ENCODE measurements around the gene PNPLA2.
A peak's percentile ranks its signal among the peaks of the same experiment; 100 is the strongest.

The PNPLA2 gene

DNA sequence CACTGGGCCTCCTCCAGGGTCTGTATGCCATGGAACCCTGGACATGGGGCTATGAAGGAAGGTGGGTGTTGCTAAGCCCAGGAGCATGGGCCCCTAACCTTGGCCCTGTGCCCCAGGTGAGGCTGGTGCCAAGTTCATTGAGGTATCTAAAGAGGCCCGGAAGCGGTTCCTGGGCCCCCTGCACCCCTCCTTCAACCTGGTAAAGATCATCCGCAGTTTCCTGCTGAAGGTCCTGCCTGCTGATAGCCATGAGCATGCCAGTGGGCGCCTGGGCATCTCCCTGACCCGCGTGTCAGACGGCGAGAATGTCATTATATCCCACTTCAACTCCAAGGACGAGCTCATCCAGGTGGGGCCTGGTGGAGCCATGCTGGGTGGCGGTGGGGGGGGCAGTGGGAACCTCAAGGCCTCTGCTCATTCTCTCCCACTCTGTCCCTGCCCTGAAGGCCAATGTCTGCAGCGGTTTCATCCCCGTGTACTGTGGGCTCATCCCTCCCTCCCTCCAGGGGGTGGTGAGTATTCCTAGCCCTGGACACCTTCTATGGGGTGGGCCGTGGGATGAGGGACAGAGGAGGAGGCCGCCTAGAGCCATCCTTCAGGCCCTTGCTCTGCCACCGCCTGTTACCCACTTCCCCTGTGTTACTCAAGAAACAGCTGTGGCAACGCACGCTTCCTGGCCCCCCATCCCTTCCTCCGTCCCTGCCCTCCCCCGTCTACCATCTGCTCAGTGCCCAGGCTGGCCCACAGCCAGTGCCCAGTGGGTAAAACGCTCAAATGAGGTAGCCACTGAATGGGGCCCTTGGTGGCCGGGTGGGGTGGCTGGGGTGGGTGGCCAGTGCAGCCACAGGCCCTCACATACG, 3.0 kb downstream of the PNPLA2 start:
- peaks cover 9% of the 10 kb centered on the region for H3K36me3 ChIP-seq (ENCODE audit: control insufficient read depth, insufficient read depth, low read length)
- WGBS, 2 experiments = 94% methylated on average over 22 of the region's 22 CpGs
- H3K9me3 ChIP-seq (ENCODE audit: control insufficient read depth, low read length) = no peaks in the 10 kb centered on the region
- peaks cover 13% of the 10 kb centered on the region for H3K27me3 ChIP-seq (ENCODE audit: control insufficient read depth, insufficient read depth, low read length, poor library complexity, severe bottlenecking)
- H3K27ac ChIP-seq (ENCODE audit: insufficient read depth, low read depth, low read length, poor library complexity, severe bottlenecking) = no peak overlapping the region
- no peak overlapping the region for H3K4me3 ChIP-seq (ENCODE audit: insufficient read depth, low read depth, low read length)
- H3K4me1 ChIP-seq (ENCODE audit: control insufficient read depth, insufficient read depth, low read length) = peaks cover 12% of the 10 kb centered on the region

DNA sequence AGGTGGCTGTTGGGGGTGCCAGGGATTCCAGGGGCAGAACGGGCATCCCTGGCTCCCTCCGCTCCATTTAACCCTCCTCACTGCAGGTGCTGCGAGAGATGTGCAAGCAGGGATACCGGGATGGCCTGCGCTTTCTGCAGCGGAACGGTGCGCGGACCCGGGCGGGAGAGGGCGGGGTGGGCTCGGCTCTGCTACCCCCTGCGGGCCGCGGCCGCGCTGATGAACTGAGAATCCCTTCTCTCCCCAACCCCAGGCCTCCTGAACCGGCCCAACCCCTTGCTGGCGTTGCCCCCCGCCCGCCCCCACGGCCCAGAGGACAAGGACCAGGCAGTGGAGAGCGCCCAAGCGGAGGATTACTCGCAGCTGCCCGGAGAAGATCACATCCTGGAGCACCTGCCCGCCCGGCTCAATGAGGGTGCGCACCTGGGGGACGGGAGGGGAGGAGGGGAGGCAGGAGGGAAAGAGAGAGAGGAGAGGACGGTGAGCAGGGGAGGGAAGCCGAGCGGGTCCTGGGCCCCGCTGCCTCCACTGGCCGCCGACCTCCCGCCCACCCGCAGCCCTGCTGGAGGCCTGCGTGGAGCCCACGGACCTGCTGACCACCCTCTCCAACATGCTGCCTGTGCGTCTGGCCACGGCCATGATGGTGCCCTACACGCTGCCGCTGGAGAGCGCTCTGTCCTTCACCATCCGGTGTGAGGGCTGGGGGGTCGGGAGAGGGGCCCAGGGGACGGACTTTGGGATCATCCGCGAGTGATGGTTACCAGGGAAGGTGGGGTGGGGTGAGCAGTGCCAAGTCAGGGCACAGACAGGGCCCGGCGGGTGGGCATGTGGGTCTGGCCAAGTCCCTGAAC, 5.0 kb downstream of the PNPLA2 start:
- Histone ChIP-seq H3K36me3 (ENCODE audit: control insufficient read depth, insufficient read depth, low read length) (peaks cover 9% of the 10 kb centered on the region), H3K4me3 (ENCODE audit: insufficient read depth, low read depth, low read length) (no peak overlapping the region), H3K27ac (ENCODE audit: insufficient read depth, low read depth, low read length, poor library complexity, severe bottlenecking) (no peak overlapping the region), H3K9me3 (ENCODE audit: control insufficient read depth, low read length) (no peaks in the 10 kb centered on the region), H3K27me3 (ENCODE audit: control insufficient read depth, insufficient read depth, low read length, poor library complexity, severe bottlenecking) (peaks cover 32% of the 10 kb centered on the region), H3K4me1 (ENCODE audit: control insufficient read depth, insufficient read depth, low read length) (peaks cover 28% of the 10 kb centered on the region)
- WGBS, 2 experiments = 93% methylated on average over 53 of the region's 53 CpGs

GRCh38 chr11:824292-824880, 5.7 kb downstream of the PNPLA2 start:
- Histone ChIP-seq H3K27me3 (ENCODE audit: control insufficient read depth, insufficient read depth, low read length, poor library complexity, severe bottlenecking) (peaks cover 40% of the 10 kb centered on the region), H3K4me3 (ENCODE audit: insufficient read depth, low read depth, low read length) (no peak overlapping the region), H3K36me3 (ENCODE audit: control insufficient read depth, insufficient read depth, low read length) (peaks cover 9% of the 10 kb centered on the region), H3K4me1 (ENCODE audit: control insufficient read depth, insufficient read depth, low read length) (peaks cover 31% of the 10 kb centered on the region), H3K9me3 (ENCODE audit: control insufficient read depth, low read length) (no peaks in the 10 kb centered on the region), H3K27ac (ENCODE audit: insufficient read depth, low read depth, low read length, poor library complexity, severe bottlenecking) (no peak overlapping the region)
- 96 to 97% methylated on average over 59 of the region's 59 CpGs for WGBS, 2 experiments

DNA sequence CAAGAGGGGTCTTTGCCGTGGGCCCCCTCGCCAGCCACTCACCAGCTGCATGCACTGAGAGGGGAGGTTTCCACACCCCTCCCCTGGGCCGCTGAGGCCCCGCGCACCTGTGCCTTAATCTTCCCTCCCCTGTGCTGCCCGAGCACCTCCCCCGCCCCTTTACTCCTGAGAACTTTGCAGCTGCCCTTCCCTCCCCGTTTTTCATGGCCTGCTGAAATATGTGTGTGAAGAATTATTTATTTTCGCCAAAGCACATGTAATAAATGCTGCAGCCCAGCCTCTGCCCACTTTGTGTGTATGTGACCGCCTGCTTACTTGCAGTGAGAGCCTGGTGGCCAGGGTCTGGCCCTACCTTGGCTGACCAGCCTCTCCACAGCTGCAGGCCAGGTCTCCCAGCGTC, 6.2 kb downstream of the PNPLA2 start:
- peaks cover 9% of the 10 kb centered on the region for H3K36me3 ChIP-seq (ENCODE audit: control insufficient read depth, insufficient read depth, low read length)
- H3K27ac ChIP-seq (ENCODE audit: insufficient read depth, low read depth, low read length, poor library complexity, severe bottlenecking) = no peak overlapping the region
- H3K27me3 ChIP-seq (ENCODE audit: control insufficient read depth, insufficient read depth, low read length, poor library complexity, severe bottlenecking) = peaks cover 45% of the 10 kb centered on the region
- H3K4me1 ChIP-seq (ENCODE audit: control insufficient read depth, insufficient read depth, low read length) = peaks cover 36% of the 10 kb centered on the region
- H3K9me3 ChIP-seq (ENCODE audit: control insufficient read depth, low read length) = no peaks in the 10 kb centered on the region
- H3K4me3 ChIP-seq (ENCODE audit: insufficient read depth, low read depth, low read length) = no peak overlapping the region
- WGBS, 2 experiments = 89 to 90% methylated on average over 10 to 11 of the region's 11 CpGs

DNA sequence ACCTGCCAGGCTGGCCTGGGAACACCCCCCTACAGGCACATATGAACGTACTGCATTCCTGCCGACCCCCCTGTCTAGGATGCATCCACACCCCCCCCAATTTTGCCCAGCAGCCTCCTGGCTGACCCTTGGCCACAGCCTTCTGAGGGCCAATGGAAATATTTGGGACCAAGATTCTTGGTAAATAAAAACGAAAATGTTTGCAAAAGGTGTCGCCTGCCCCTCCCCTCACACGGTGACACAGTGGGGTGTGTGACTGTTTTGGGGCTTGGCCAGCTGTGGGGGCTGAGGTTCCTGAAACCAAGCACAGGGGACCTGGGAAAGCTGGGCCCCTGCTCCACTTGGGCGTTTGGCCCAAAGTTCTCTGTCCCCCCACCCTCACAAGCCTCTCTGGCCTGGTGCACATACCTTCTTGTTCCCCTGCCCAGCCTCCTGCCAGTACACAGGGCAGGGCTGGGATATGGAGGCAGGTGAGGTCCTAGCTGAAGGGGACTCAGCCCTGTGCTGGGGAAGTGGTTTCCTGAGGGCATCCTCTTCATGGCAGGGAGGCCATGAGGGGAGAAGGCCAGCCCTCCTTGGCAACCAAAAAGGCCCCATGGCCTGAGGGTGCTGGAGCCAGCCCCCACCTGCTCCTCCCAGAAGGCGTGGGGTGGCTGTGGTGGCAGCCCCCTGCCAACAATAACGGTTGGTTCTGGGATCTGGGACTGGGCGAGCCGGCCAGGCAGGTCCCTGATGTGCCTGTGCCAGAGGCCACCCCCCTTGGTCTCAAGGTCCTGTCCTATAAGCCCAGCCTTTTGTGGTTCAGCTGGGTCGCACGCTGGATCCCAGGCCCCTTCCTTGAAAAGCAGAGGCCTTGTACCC, 6.9 kb downstream of the PNPLA2 start:
- 90% methylated on average over 12 of the region's 12 CpGs for WGBS, 2 experiments
- Histone ChIP-seq H3K4me1 (ENCODE audit: control insufficient read depth, insufficient read depth, low read length) (peaks cover 37% of the 10 kb centered on the region), H3K36me3 (ENCODE audit: control insufficient read depth, insufficient read depth, low read length) (peaks cover 9% of the 10 kb centered on the region), H3K27me3 (ENCODE audit: control insufficient read depth, insufficient read depth, low read length, poor library complexity, severe bottlenecking) (peaks cover 52% of the 10 kb centered on the region), H3K9me3 (ENCODE audit: control insufficient read depth, low read length) (no peaks in the 10 kb centered on the region), H3K27ac (ENCODE audit: insufficient read depth, low read depth, low read length, poor library complexity, severe bottlenecking) (no peak overlapping the region), H3K4me3 (ENCODE audit: insufficient read depth, low read depth, low read length) (no peak overlapping the region)

- no peak overlapping the region for H3K4me3 ChIP-seq (ENCODE audit: insufficient read depth, low read depth, low read length)
- H3K27me3 ChIP-seq (ENCODE audit: control insufficient read depth, insufficient read depth, low read length, poor library complexity, severe bottlenecking) = peaks cover 58% of the 10 kb centered on the region
- H3K36me3 ChIP-seq (ENCODE audit: control insufficient read depth, insufficient read depth, low read length) = peaks cover 9% of the 10 kb centered on the region
These were observed 7.5 kb downstream of the PNPLA2 start for GRCh38 chr11:826227-826621.

GRCh38 chr11:826836-827145, 8.1 kb downstream of the PNPLA2 start:
- WGBS, 2 experiments = 4 to 5% methylated on average over 22 of the region's 22 CpGs
- Histone ChIP-seq H3K4me1 (ENCODE audit: control insufficient read depth, insufficient read depth, low read length) (peaks cover 45% of the 10 kb centered on the region), H3K36me3 (ENCODE audit: control insufficient read depth, insufficient read depth, low read length) (peaks cover 9% of the 10 kb centered on the region), H3K4me3 (ENCODE audit: insufficient read depth, low read depth, low read length) (peak overlapping the region; percentile 39), H3K27me3 (ENCODE audit: control insufficient read depth, insufficient read depth, low read length, poor library complexity, severe bottlenecking) (peaks cover 64% of the 10 kb centered on the region), H3K9me3 (ENCODE audit: control insufficient read depth, low read length) (no peaks in the 10 kb centered on the region), H3K27ac (ENCODE audit: insufficient read depth, low read depth, low read length, poor library complexity, severe bottlenecking) (no peak overlapping the region)

More at GRCh38 chr11:826227-826621, 7.5 kb downstream of the PNPLA2 start:
- H3K27ac ChIP-seq (ENCODE audit: insufficient read depth, low read depth, low read length, poor library complexity, severe bottlenecking) = no peak overlapping the region
- no peaks in the 10 kb centered on the region for H3K9me3 ChIP-seq (ENCODE audit: control insufficient read depth, low read length)
- peaks cover 40% of the 10 kb centered on the region for H3K4me1 ChIP-seq (ENCODE audit: control insufficient read depth, insufficient read depth, low read length)
- WGBS, 2 experiments = 83 to 89% methylated on average over 9 of the region's 9 CpGs

GRCh38 chr11:827146-827896, 8.6 kb downstream of the PNPLA2 start:
- peak overlapping the region; percentile 39 for H3K4me3 ChIP-seq (ENCODE audit: insufficient read depth, low read depth, low read length)
- H3K9me3 ChIP-seq (ENCODE audit: control insufficient read depth, low read length) = no peaks in the 10 kb centered on the region
- H3K27ac ChIP-seq (ENCODE audit: insufficient read depth, low read depth, low read length, poor library complexity, severe bottlenecking) = no peak overlapping the region
- 1 to 3% methylated on average over 66 of the region's 66 CpGs for WGBS, 2 experiments
- H3K27me3 ChIP-seq (ENCODE audit: control insufficient read depth, insufficient read depth, low read length, poor library complexity, severe bottlenecking) = peaks cover 69% of the 10 kb centered on the region
- H3K36me3 ChIP-seq (ENCODE audit: control insufficient read depth, insufficient read depth, low read length) = peaks cover 9% of the 10 kb centered on the region
- peaks cover 51% of the 10 kb centered on the region for H3K4me1 ChIP-seq (ENCODE audit: control insufficient read depth, insufficient read depth, low read length)

- H3K4me1 ChIP-seq (ENCODE audit: control insufficient read depth, insufficient read depth, low read length) = peaks cover 53% of the 10 kb centered on the region
- no peaks in the 10 kb centered on the region for H3K9me3 ChIP-seq (ENCODE audit: control insufficient read depth, low read length)
- WGBS, 2 experiments = 39 to 46% methylated on average over 5 of the region's 5 CpGs
- H3K4me3 ChIP-seq (ENCODE audit: insufficient read depth, low read depth, low read length) = peak within 1 kb of the TSS; percentile 39
- H3K27me3 ChIP-seq (ENCODE audit: control insufficient read depth, insufficient read depth, low read length, poor library complexity, severe bottlenecking) = peaks cover 72% of the 10 kb centered on the region
- H3K36me3 ChIP-seq (ENCODE audit: control insufficient read depth, insufficient read depth, low read length) = peaks cover 9% of the 10 kb centered on the region
- H3K27ac ChIP-seq (ENCODE audit: insufficient read depth, low read depth, low read length, poor library complexity, severe bottlenecking) = no peak within 1 kb of the TSS
These were observed 9.1 kb downstream of the PNPLA2 start, which contains the start of gene CRACR2B for GRCh38 chr11:827897-828192. Gene CRACR2B (plus strand): TSS chr11:827919. CDS start chr11:828608, 689 bp downstream.

Data from ectodermal cell (in vitro differentiated cells).